NT2/D1 (cell line): ENCODE measurements around the gene CEBPE.

Source experiments
- SUZ12 ChIP-seq: IDR thresholded peaks from 2 replicates; pipeline ENCODE4 v1.6.1; 2011; ENCODE audit not compliant: insufficient read length, insufficient read depth; ENCODE audit errors: extremely low read depth
- ZNF274 ChIP-seq: IDR thresholded peaks from 2 replicates; pipeline ENCODE4 v1.6.1; 2011; ENCODE audit warnings: mild to moderate bottlenecking, low read depth, low read length

- TF ChIP-seq SUZ12 (no peak), ZNF274 (no peak)
Observed at GRCh38 chr14:23126548-23127278, 7.7 kb upstream of the CEBPE start.
